Activated CD4-positive, CD25-positive, alpha-beta regulatory T cell treated with anti-CD3 and anti-CD28 coated beads, Interleukin-2, amount 50 U/mL, for 24 hours (primary cell): ENCODE data around the gene PALM3.
A peak's percentile ranks its signal among the peaks of the same experiment; 100 is the strongest.
"Not testable (repeated sequence)": the region's sequence is repeated elsewhere in the genome, so short reads cannot be mapped to it uniquely, and the experiment has no call there.

ENCODE experiments used
- ATAC-seq, 2 donors: fragments of 150-1000 bp; cut with Tn5 transposase; one replicate each; pipeline ENCODE4 v1.10.0; 2021; ENCODE audit warnings: mild to moderate bottlenecking in 1 of 2, moderate library complexity in 1 of 2

PALM3 gene

GRCh38 chr19:14030997-14031718 is 30.7 kb downstream of the PALM3 start:
- ATAC-seq: no peak

GRCh38 chr19:14028901-14029300 is 33.0 kb downstream of the PALM3 start:
- ATAC-seq: no peak

GRCh38 chr19:14027856-14028450 is 33.9 kb downstream of the PALM3 start, which contains the start of gene RLN3:
TSS of gene RLN3 (plus strand) at chr19:14028148. CDS start at chr19:14028205, 57 bp downstream.
- no peak for ATAC-seq

GRCh38 chr19:14026652-14027192 is 35.2 kb downstream of the PALM3 start:
- not testable (repeated sequence) for ATAC-seq

GRCh38 chr19:14023404-14024235 is 38.3 kb downstream of the PALM3 start:
- peak in 1 of 2 donors; percentile 45 for ATAC-seq

GRCh38 chr19:14022469-14022868 is 39.4 kb downstream of the PALM3 start:
- ATAC-seq: no peak

- no peak for ATAC-seq
Observed at GRCh38 chr19:14021474-14021873, 40.4 kb downstream of the PALM3 start.

GRCh38 chr19:14019739-14020138 is 42.1 kb downstream of the PALM3 start:
- not testable (repeated sequence) for ATAC-seq

GRCh38 chr19:14019100-14019499 is 42.8 kb downstream of the PALM3 start:
- no peak for ATAC-seq

GRCh38 chr19:14015524-14016035 is 46.3 kb downstream of the PALM3 start:
- peak in 1 of 2 donors; percentile 49 for ATAC-seq

GRCh38 chr19:14012378-14012915 is 49.4 kb downstream of the PALM3 start:
- no peak for ATAC-seq

GRCh38 chr19:14006766-14007562 is 54.9 kb downstream of the PALM3 start:
- peak; percentile 5 to 7 for ATAC-seq

- ATAC-seq: peak; percentile 87 to 88
Observed at GRCh38 chr19:14006085-14006765, 55.7 kb downstream of the PALM3 start, which contains the start of gene RFX1. TSS of gene RFX1 (minus strand) at chr19:14006320. CDS start at chr19:13993843, 12,477 bp downstream.

- ATAC-seq: peak; percentile 39 to 40
Observed at GRCh38 chr19:14005349-14006084, 56.4 kb downstream of the PALM3 start.

GRCh38 chr19:14004619-14005348 is 57.1 kb downstream of the PALM3 start:
- no peak for ATAC-seq
